ENCODE results near the gene RPA3.

- TF ChIP-seq MAX (IDR thresholded peaks at IDR 0.05) (no peak), REST (IDR thresholded peaks at IDR 0.05; ENCODE audit: low read depth) (no peak)
Measured at GRCh38 chr7:7639421-7639820, 79.0 kb downstream of the RPA3 start.

All from HCT116 (cell line).